H1 (cell line): ENCODE results near the gene RIMS1. TPM values are rescaled to one million over a fixed set of nuclear protein-coding genes. Genes with fewer than 3 reads are reported as not detected.

Experiments
- CTCF ChIA-PET: fragments of 300-600 bp; sonication (Branson Sonifier 250); formaldehyde crosslinking; loops from one replicate; lab custom pipeline; 2021; ENCODE audit not compliant: partially characterized antibody; lab: Charles Lee
- POLR2A ChIA-PET: fragments of 300-600 bp; sonication (Branson Sonifier 250); formaldehyde crosslinking; loops from one replicate; lab custom pipeline; 2021; ENCODE audit warnings: inconsistent platforms; ENCODE audit not compliant: partially characterized antibody; lab: Charles Lee
- DNase-seq, 2 experiments: peaks; one replicate each; pipeline versions ENCODE4 v3.0.0 to v3.0.0-alpha.2; 2010 to 2022; ENCODE audit warnings: low spot score in 2 of 2, low read depth in 1 of 2, mixed read lengths in 1 of 2
- FAIRE-seq: peaks from 2 replicates; lab custom pipeline; 2011; peaks lifted over from hg19 to GRCh38; lab: Jason Lieb, UNC
- H2AFZ ChIP-seq: 2 replicates; pipeline ENCODE4 v1.8.1; 2012; ENCODE audit warnings: low read length, inconsistent platforms
- H2AK5ac ChIP-seq: 2 replicates; pipeline ENCODE4 v1.6.1; 2013; ENCODE audit warnings: low read depth, low read length
- H2BK120ac ChIP-seq: replicated peaks from 2 replicates; pipeline ENCODE3; 2013; ENCODE audit warnings: low read depth, low read length, inconsistent platforms
- H2BK12ac ChIP-seq: 2 replicates; pipeline ENCODE4 v1.6.1; 2013; ENCODE audit warnings: low read depth, low read length
- H2BK15ac ChIP-seq: 2 replicates; pipeline ENCODE4 v1.6.1; 2013; ENCODE audit warnings: low read length
- H2BK20ac ChIP-seq: 2 replicates; pipeline ENCODE4 v1.6.1; 2013; ENCODE audit warnings: low read length
- H2BK5ac ChIP-seq: 2 replicates; pipeline ENCODE4 v1.6.1; 2013; ENCODE audit warnings: low read depth, low read length
- H3K14ac ChIP-seq: 2 replicates; pipeline ENCODE4 v1.6.1; 2013; ENCODE audit warnings: inconsistent platforms; ENCODE audit not compliant: insufficient read length
- H3K18ac ChIP-seq: 2 replicates; pipeline ENCODE4 v1.6.1; 2013; ENCODE audit warnings: low read length; ENCODE audit errors: extremely low read depth
- H3K23ac ChIP-seq: 2 replicates; pipeline ENCODE4 v1.6.1; 2013; ENCODE audit warnings: inconsistent platforms; ENCODE audit not compliant: insufficient read length
- H3K23me2 ChIP-seq: 2 replicates; pipeline ENCODE4 v1.6.1; 2013; ENCODE audit warnings: low read depth, low read length
- H3K27ac ChIP-seq: 2 replicates; pipeline ENCODE4 v1.6.1; 2011; ENCODE audit warnings: low read depth, low read length, inconsistent platforms
- H3K27me3 ChIP-seq, 4 experiments: replicated peaks in 1 of 4; 1 replicate in 1 of 4; 2 replicates in 3 of 4; pipeline versions ENCODE4 v1.6.1 to v1.8.1; 2011 to 2013; ENCODE audit warnings: low read length in 3 of 4, mild to moderate bottlenecking in 3 of 4, inconsistent platforms in 2 of 4, mixed read lengths in 2 of 4, moderate library complexity in 1 of 4; ENCODE audit not compliant: control insufficient read depth in 3 of 4, insufficient read depth in 3 of 4; ENCODE audit errors: extremely low read depth in 1 of 4
- H3K36me3 ChIP-seq, 4 experiments: 2 replicates each; pipeline versions ENCODE4 v1.6.1 to v1.8.1; 2011 to 2013; ENCODE audit warnings: mild to moderate bottlenecking in 4 of 4, low read length in 3 of 4, moderate library complexity in 2 of 4, control low read depth in 1 of 4, inconsistent platforms in 1 of 4; ENCODE audit not compliant: insufficient read depth in 4 of 4, control insufficient read depth in 2 of 4
- H3K4ac ChIP-seq: replicated peaks from 2 replicates; pipeline ENCODE3; 2013; ENCODE audit warnings: low read length, low read depth, mixed read lengths, inconsistent platforms; ENCODE audit not compliant: insufficient read length
- H3K4me1 ChIP-seq, 4 experiments: replicated peaks in 1 of 4; 1 replicate in 1 of 4; 2 replicates in 3 of 4; pipeline versions ENCODE4 v1.6.1 to v1.8.1; 2011 to 2013; ENCODE audit warnings: low read length in 3 of 4, inconsistent platforms in 2 of 4, mixed read lengths in 1 of 4; ENCODE audit not compliant: insufficient read depth in 4 of 4, control insufficient read depth in 3 of 4
- H3K4me2 ChIP-seq, 2 experiments: 2 replicates each; pipeline versions ENCODE4 v1.6.1 to v1.8.1; 2011 to 2013; ENCODE audit warnings: low read depth in 2 of 2, low read length in 2 of 2, control low read depth in 1 of 2, inconsistent platforms in 1 of 2, mild to moderate bottlenecking in 1 of 2; ENCODE audit not compliant: insufficient read depth in 1 of 2
- H3K4me3 ChIP-seq, 4 experiments: fragments of 200-600, 300-600 bp in 1 of 4; sonication (generic), shearing (Covaris generic), sonication (Bioruptor Twin) in 1 of 4; 2 replicates each; pipeline versions ENCODE4 v1.5.1 to v1.8.1; 2011 to 2016; ENCODE audit warnings: low read length in 4 of 4, low read depth in 3 of 4, control low read depth in 2 of 4, inconsistent platforms in 2 of 4, mild to moderate bottlenecking in 2 of 4, mixed read lengths in 1 of 4, moderate library complexity in 1 of 4; ENCODE audit not compliant: insufficient read depth in 2 of 4; ENCODE audit errors: extremely low read depth in 1 of 4
- H3K56ac ChIP-seq: replicated peaks from 2 replicates; pipeline ENCODE3; 2013; ENCODE audit warnings: low read depth, mild to moderate bottlenecking, mixed read lengths, low read length, inconsistent platforms; ENCODE audit not compliant: insufficient read length
- H3K79me1 ChIP-seq: 2 replicates; pipeline ENCODE4 v1.6.1; 2013; ENCODE audit warnings: low read depth, low read length, control low read depth
- H3K79me2 ChIP-seq, 2 experiments: 2 replicates each; pipeline versions ENCODE4 v1.6.1 to v1.8.1; 2012 to 2013; ENCODE audit warnings: low read length in 2 of 2, mild to moderate bottlenecking in 2 of 2, inconsistent platforms in 1 of 2; ENCODE audit not compliant: insufficient read depth in 2 of 2, control insufficient read depth in 1 of 2
- H3K9ac ChIP-seq, 4 experiments: replicated peaks in 1 of 4; 1 replicate in 1 of 4; 2 replicates in 3 of 4; pipeline versions ENCODE4 v1.6.1 to v1.8.1; 2011 to 2013; ENCODE audit warnings: low read depth in 3 of 4, low read length in 3 of 4, control low read depth in 2 of 4, mild to moderate bottlenecking in 2 of 4, moderate library complexity in 2 of 4, inconsistent platforms in 1 of 4; ENCODE audit errors: extremely low read depth in 1 of 4
- H3K9me3 ChIP-seq, 2 experiments: 2 replicates each; pipeline versions ENCODE4 v1.6.1 to v1.8.1; 2012 to 2013; ENCODE audit warnings: mild to moderate bottlenecking in 2 of 2, moderate library complexity in 2 of 2, control low read depth in 1 of 2, inconsistent platforms in 1 of 2, low read depth in 1 of 2, low read length in 1 of 2, mixed read lengths in 1 of 2; ENCODE audit not compliant: insufficient read depth in 2 of 2
- H4K20me1 ChIP-seq, 2 experiments: replicated peaks in 1 of 2; 2 replicates each; pipeline versions ENCODE3 to v1.8.1; 2011 to 2013; ENCODE audit warnings: inconsistent platforms in 2 of 2, low read length in 2 of 2, mild to moderate bottlenecking in 1 of 2; ENCODE audit not compliant: insufficient read depth in 2 of 2, control insufficient read depth in 1 of 2
- H4K5ac ChIP-seq: 2 replicates; pipeline ENCODE4 v1.6.1; 2013; ENCODE audit warnings: low read length, low read depth, mixed read lengths, inconsistent platforms; ENCODE audit not compliant: insufficient read length
- H4K8ac ChIP-seq: 2 replicates; pipeline ENCODE4 v1.8.0; 2013; ENCODE audit warnings: mild to moderate bottlenecking, moderate library complexity, low read length, inconsistent platforms; ENCODE audit not compliant: insufficient read depth; ENCODE audit errors: extremely low read depth
- H4K91ac ChIP-seq: replicated peaks from 2 replicates; pipeline ENCODE3; 2013; ENCODE audit warnings: low read length, mixed read lengths, inconsistent platforms; ENCODE audit not compliant: insufficient read length
- CEBPB ChIP-seq: IDR thresholded peaks from 2 replicates; pipeline ENCODE4 v1.6.1; 2012; ENCODE audit warnings: low read depth, low read length
- CHD1 ChIP-seq: IDR thresholded peaks from 2 replicates; pipeline ENCODE4 v1.6.1; 2012; ENCODE audit warnings: low read depth, low read length, improper control_type of control experiment
- CHD2 ChIP-seq: IDR thresholded peaks from 2 replicates; pipeline ENCODE4 v1.6.1; 2012; ENCODE audit warnings: low read length, improper control_type of control experiment
- EGR1 ChIP-seq: IDR thresholded peaks from 2 replicates; pipeline ENCODE4 v1.6.1; 2011; ENCODE audit warnings: low read depth, low read length, borderline replicate concordance
- EZH2 ChIP-seq: fragments of 200-600 bp; sonication (generic); IDR thresholded peaks from 2 replicates; pipeline ENCODE4 v1.7.1; 2012; ENCODE audit warnings: low read depth, mild to moderate bottlenecking, moderate library complexity, low read length, inconsistent platforms; ENCODE audit not compliant: severe bottlenecking
- HDAC6 ChIP-seq: IDR thresholded peaks from one replicate; pipeline ENCODE4 v1.7.1; 2012; ENCODE audit warnings: low read depth, mild to moderate bottlenecking, inconsistent platforms, low read length, moderate library complexity
- KDM4A ChIP-seq: IDR thresholded peaks from one replicate; pipeline ENCODE4 v1.7.1; 2012; ENCODE audit warnings: low read depth, mild to moderate bottlenecking, moderate library complexity, low read length, inconsistent platforms; ENCODE audit not compliant: severe bottlenecking
- POLR2A ChIP-seq, 2 experiments: IDR thresholded peaks; 1 replicate in 1 of 2; 2 replicates in 1 of 2; pipeline ENCODE4 v1.6.1; 2011; ENCODE audit warnings: low read depth in 2 of 2, low read length in 2 of 2, mild to moderate bottlenecking in 2 of 2; ENCODE audit errors: control extremely low read depth in 1 of 2
- POU5F1 ChIP-seq: IDR thresholded peaks from 2 replicates; pipeline ENCODE4 v1.6.1; 2011; ENCODE audit warnings: low read depth, mild to moderate bottlenecking, low read length, moderate library complexity
- RAD21 ChIP-seq, 2 experiments: IDR thresholded peaks in 1 of 2; conservative IDR thresholded peaks in 1 of 2; 2 replicates each; pipeline ENCODE4 v1.6.1; 2011; ENCODE audit warnings: low read depth in 2 of 2, low read length in 2 of 2, improper control_type of control experiment in 1 of 2, inconsistent platforms in 1 of 2, mild to moderate bottlenecking in 1 of 2, moderate library complexity in 1 of 2
- RXRA ChIP-seq: IDR thresholded peaks from 2 replicates; pipeline ENCODE4 v1.6.1; 2011; ENCODE audit warnings: low read depth, mild to moderate bottlenecking, low read length, moderate library complexity; ENCODE audit not compliant: insufficient read depth
- SP4 ChIP-seq: IDR thresholded peaks from 2 replicates; pipeline ENCODE4 v1.6.1; 2012; ENCODE audit warnings: low read length, inconsistent platforms
- TAF7 ChIP-seq: optimal IDR thresholded peaks from 2 replicates; pipeline ENCODE3; 2011; ENCODE audit warnings: low read depth, mild to moderate bottlenecking, inconsistent platforms, low read length, moderate library complexity, borderline replicate concordance
- TEAD4 ChIP-seq: IDR thresholded peaks from 2 replicates; pipeline ENCODE4 v1.6.1; 2012; ENCODE audit warnings: low read depth, low read length, inconsistent platforms, mixed read lengths
- WGBS, 2 experiments: shearing (Covaris generic) in 1 of 2; methylation state at CpG; one replicate each; pipeline versions ENCODE4 v1.1.6 to v1.1.7; 2013 to 2015; ENCODE audit warnings: low lambda C conversion rate in 2 of 2, mixed read lengths in 2 of 2, inconsistent platforms in 1 of 2, low coverage in 1 of 2, missing lambda C conversion rate in 1 of 2; ENCODE audit not compliant: insufficient replicate concordance in 2 of 2, insufficient coverage in 1 of 2, insufficient read length in 1 of 2; ENCODE audit errors: extremely low coverage in 1 of 2, missing lambda C conversion rate in 1 of 2; 5-methylcytosine and 5-hydroxymethylcytosine counted together
- polyA plus RNA-seq, 7 experiments: library from polyadenylated mRNA; depleted of rRNA in 3 of 7; stranded (reverse) in 5 of 7; unstranded in 2 of 7; fragments of >200 nt in 5 of 7; fragments of 200-250 nt in 2 of 7; gene quantifications; 1 replicate in 5 of 7; 2 replicates in 1 of 7; 4 replicates in 1 of 7; pipeline versions ENCODE4 v1.2.1 to v1.2.3, GENCODE V29; 2011 to 2013; ENCODE audit warnings: missing spikeins in 2 of 7, mixed read lengths in 2 of 7
- total RNA-seq: library from RNA; stranded (reverse); fragmentation: NEBNext Ultra II Directional; extraction: Animal tissue kit (Norgen Biotek cat#: 25700); gene quantifications from 2 replicates; pipeline ENCODE4 v1.2.1, GENCODE V29; 2021
- TF ChIP-seq, protein P1 (sequence below): IDR thresholded peaks from 2 replicates; pipeline ENCODE4 v1.6.1; 2011; ENCODE audit warnings: low read depth, mild to moderate bottlenecking, low read length; ENCODE audit not compliant: insufficient read depth

Gene RIMS1
- total and polyA plus RNA-seq, 2 of the 8 experiments (the other 6 are each of a cell fraction or from before 2014, with no cell fraction given), result 0.63 to 2.3 TPM

GRCh38 chr6:72035966-72036365 lies 149.6 kb downstream of the RIMS1 start:
- no peaks in the 10 kb centered on the region for H3K23me2 ChIP-seq
- WGBS, 2 experiments, result 73% methylated on average over 1 of the region's 1 CpG; no CpG with 5 or more reads in 1 of the 2 experiments
- H4K91ac ChIP-seq, result no peak overlapping the region
- no peak overlapping the region for H3K18ac ChIP-seq
- H3K4ac ChIP-seq, result no peak overlapping the region
- H3K79me1 ChIP-seq, result no peaks in the 10 kb centered on the region
- no peak overlapping the region for H2BK15ac ChIP-seq
- H2AFZ ChIP-seq, result no peak overlapping the region
- ChIA-PET POLR2A (no interaction called here), CTCF (interaction anchor here (2.0 kb wide), 1 partner anchor 12 kb away, joined by 5 read pairs; no protein-coding TSS in a partner anchor)
- H3K56ac ChIP-seq, result no peak overlapping the region
- H3K36me3 ChIP-seq, result no peaks in the 10 kb centered on the region
- no peak overlapping the region for H2BK20ac ChIP-seq
- H2BK12ac ChIP-seq, result no peak overlapping the region
- no peaks in the 10 kb centered on the region for H3K9me3 ChIP-seq
- H4K5ac ChIP-seq, result no peak overlapping the region
- H3K27ac ChIP-seq, result no peak overlapping the region
- H4K8ac ChIP-seq, result no peak overlapping the region
- H2BK120ac ChIP-seq, result no peak overlapping the region
- no peaks in the 10 kb centered on the region for H3K79me2 ChIP-seq
- H2AK5ac ChIP-seq, result no peak overlapping the region
- no peak overlapping the region for H3K23ac ChIP-seq
- FAIRE-seq (no peak), DNase-seq (no peak)
- no peak overlapping the region for H2BK5ac ChIP-seq
- no peak overlapping the region for H3K14ac ChIP-seq
- no peaks in the 10 kb centered on the region for H3K27me3 ChIP-seq
- H3K4me3 ChIP-seq, result no peak overlapping the region
- no peaks in the 10 kb centered on the region for H4K20me1 ChIP-seq
- H3K9ac ChIP-seq, result no peak overlapping the region
- no peak overlapping the region for H3K4me2 ChIP-seq
- TF ChIP-seq RXRA (no peak), CEBPB (no peak), EZH2 (no peak), CHD2 (no peak), KDM4A (no peak), SP4 (no peak), POLR2A (IDR thresholded peaks at IDR 0.05; ENCODE audit: control extremely low read depth in 1 of 2, low read depth in 2 of 2, low read length in 2 of 2) (no peak), HDAC6 (no peak), EGR1 (no peak), POU5F1 (no peak), TEAD4 (no peak), RAD21 (IDR thresholded peaks at IDR 0.05 in 1 of 2, conservative IDR thresholded peaks at IDR 0.05 in 1 of 2; ENCODE audit: low read depth in 2 of 2, low read length in 2 of 2) (no peak), TAF7 (no peak), CHD1 (no peak)
- TF ChIP-seq, protein P1, sequence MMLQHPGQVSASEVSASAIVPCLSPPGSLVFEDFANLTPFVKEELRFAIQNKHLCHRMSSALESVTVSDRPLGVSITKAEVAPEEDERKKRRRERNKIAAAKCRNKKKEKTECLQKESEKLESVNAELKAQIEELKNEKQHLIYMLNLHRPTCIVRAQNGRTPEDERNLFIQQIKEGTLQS, result no peak
- H3K4me1 ChIP-seq, result peaks cover 0 to 3% (median 0%) of the 10 kb centered on the region in 4 experiments; a peak in 1 of 7 replicates
